Tibial artery (tissue), 4 donors: Measurements from ENCODE around the gene SPATA17.

ENCODE experiments used
- DNase-seq, 2 donors: peaks; one replicate each; pipeline ENCODE4 v3.0.0-alpha.2; 2019
- H3K27ac ChIP-seq, 2 donors: fragments of 200-600 bp; sonication (generic) in 1 of 2; 1 replicate in 1 of 2; 2 replicates in 1 of 2; pipeline ENCODE4 v1.5.1; 2018 to 2019; ENCODE audit warnings: mild to moderate bottlenecking in 1 of 2
- H3K27me3 ChIP-seq, 2 donors: fragments of 200-600 bp; sonication (generic) in 1 of 2; one replicate each; pipeline versions ENCODE4 v1.5.1 to v1.6.0; 2016 to 2019
- H3K36me3 ChIP-seq, 3 donors: fragments of 200-600 bp; sonication (generic) in 2 of 3; one replicate each; pipeline ENCODE4 v1.5.1; 2016 to 2019; ENCODE audit warnings: mild to moderate bottlenecking in 2 of 3
- H3K4me1 ChIP-seq, 4 donors: fragments of 200-600 bp; sonication (generic) in 2 of 4; 1 replicate in 3 of 4; 2 replicates in 1 of 4; pipeline ENCODE4 v1.5.1; 2016 to 2019
- H3K4me3 ChIP-seq, 2 donors: fragments of 200-600 bp; sonication (generic) in 1 of 2; 1 replicate in 1 of 2; 2 replicates in 1 of 2; pipeline ENCODE4 v1.5.1; 2018 to 2019; ENCODE audit warnings: mild to moderate bottlenecking in 2 of 2
- H3K9me3 ChIP-seq, 3 donors: fragments of 200-600 bp; sonication (generic) in 1 of 3; one replicate each; pipeline ENCODE4 v1.5.1; 2016 to 2019
- CTCF ChIP-seq, 2 experiments: fragments of 200-600 bp in 1 of 2; fragments of 450-650 bp in 1 of 2; IDR thresholded peaks; one replicate each; pipeline ENCODE4 v1.5.1; 2017 to 2019; ENCODE audit warnings: antibody characterized with exemption in 2 of 2, mild to moderate bottlenecking in 1 of 2, moderate library complexity in 1 of 2
- intact Hi-C: fragments of 100-400 bp; cut with DNase I; formaldehyde crosslinking; loops from one replicate; pipeline ENCODE4 v1.15.0; 2023; ENCODE audit warnings: low total_unique reads

Gene SPATA17

GRCh38 chr1:217881131-217881543 is 250.0 kb downstream of the SPATA17 start:
- Histone ChIP-seq H3K36me3 (no peaks in the 10 kb centered on the region), H3K27me3 (no peaks in the 10 kb centered on the region), H3K4me3 (no peak overlapping the region), H3K4me1 (peaks cover 0 to 4% (median 0%) of the 10 kb centered on the region in 4 donors), H3K9me3 (no peaks in the 10 kb centered on the region), H3K27ac (no peak overlapping the region)
- no peak for TF ChIP-seq CTCF (IDR thresholded peaks at IDR 0.05)
- intact Hi-C loops = no loop called here
- DNase-seq = no peak

- no peak overlapping the region for H3K4me3 ChIP-seq
- H3K9me3 ChIP-seq = no peaks in the 10 kb centered on the region
- H3K27ac ChIP-seq = no peak overlapping the region
- no peaks in the 10 kb centered on the region for H3K27me3 ChIP-seq
- intact Hi-C loops = no loop called here
- no peak for DNase-seq
- peaks cover 0 to 4% (median 0%) of the 10 kb centered on the region in 4 donors for H3K4me1 ChIP-seq
- TF ChIP-seq CTCF (IDR thresholded peaks at IDR 0.05) = no peak
- H3K36me3 ChIP-seq = no peaks in the 10 kb centered on the region
Observed at GRCh38 chr1:217881607-217882332, 250.6 kb downstream of the SPATA17 start.

- DNase-seq = no peak
- Histone ChIP-seq H3K36me3 (no peaks in the 10 kb centered on the region), H3K4me1 (peaks cover 0 to 4% (median 0%) of the 10 kb centered on the region in 4 donors), H3K27ac (no peak overlapping the region), H3K9me3 (no peaks in the 10 kb centered on the region), H3K4me3 (no peak overlapping the region), H3K27me3 (no peaks in the 10 kb centered on the region)
- TF ChIP-seq CTCF (IDR thresholded peaks at IDR 0.05) = no peak
- intact Hi-C loops = no loop called here
Observed at GRCh38 chr1:217885181-217885580, 254.0 kb downstream of the SPATA17 start.

GRCh38 chr1:217888328-217888727 is 257.2 kb downstream of the SPATA17 start:
- no peaks in the 10 kb centered on the region for H3K9me3 ChIP-seq
- no peaks in the 10 kb centered on the region for H3K36me3 ChIP-seq
- no peak for DNase-seq
- TF ChIP-seq CTCF (IDR thresholded peaks at IDR 0.05) = no peak
- H3K4me1 ChIP-seq = peaks cover 0 to 4% (median 0%) of the 10 kb centered on the region in 4 donors
- intact Hi-C loops = no loop called here
- H3K27me3 ChIP-seq = no peaks in the 10 kb centered on the region
- no peak overlapping the region for H3K4me3 ChIP-seq
- no peak overlapping the region for H3K27ac ChIP-seq

GRCh38 chr1:217889401-217889800 is 258.3 kb downstream of the SPATA17 start:
- DNase-seq = no peak
- Histone ChIP-seq H3K27me3 (no peaks in the 10 kb centered on the region), H3K36me3 (no peaks in the 10 kb centered on the region), H3K9me3 (no peaks in the 10 kb centered on the region), H3K4me1 (peaks cover 0 to 4% (median 0%) of the 10 kb centered on the region in 4 donors), H3K27ac (no peak overlapping the region), H3K4me3 (no peak overlapping the region)
- intact Hi-C loops = no loop called here
- no peak for TF ChIP-seq CTCF (IDR thresholded peaks at IDR 0.05)
